Measurements from ENCODE around the gene PLSCR3.

The PLSCR3 gene

GRCh38 chr17:7346761-7347614, 47.3 kb downstream of the PLSCR3 start:
- no peak for DNase-seq

- no peak for DNase-seq
These were observed 51.1 kb downstream of the PLSCR3 start for GRCh38 chr17:7343250-7343649.

- no peak for DNase-seq
These were observed 52.5 kb downstream of the PLSCR3 start for GRCh38 chr17:7341842-7342241.

- no peak for DNase-seq
These were observed 54.1 kb downstream of the PLSCR3 start for GRCh38 chr17:7340179-7340578.

All from stimulated activated CD4-positive, alpha-beta T cell treated with anti-CD3 and anti-CD28 coated beads, Interleukin-15, amount 100 ng/mL, for 24 hours (primary cell).